ENCODE data around the gene PRR22. TPM values are rescaled to one million over a fixed set of nuclear protein-coding genes. Genes with fewer than 3 reads are reported as not detected.
"Not testable (repeated sequence)": the region's sequence is repeated elsewhere in the genome, so short reads cannot be mapped to it uniquely, and the experiment has no call there.

PRR22 gene
- total and polyA plus RNA-seq, 2 experiments from 2014 or later: 3.6 to 9.7 TPM

DNA sequence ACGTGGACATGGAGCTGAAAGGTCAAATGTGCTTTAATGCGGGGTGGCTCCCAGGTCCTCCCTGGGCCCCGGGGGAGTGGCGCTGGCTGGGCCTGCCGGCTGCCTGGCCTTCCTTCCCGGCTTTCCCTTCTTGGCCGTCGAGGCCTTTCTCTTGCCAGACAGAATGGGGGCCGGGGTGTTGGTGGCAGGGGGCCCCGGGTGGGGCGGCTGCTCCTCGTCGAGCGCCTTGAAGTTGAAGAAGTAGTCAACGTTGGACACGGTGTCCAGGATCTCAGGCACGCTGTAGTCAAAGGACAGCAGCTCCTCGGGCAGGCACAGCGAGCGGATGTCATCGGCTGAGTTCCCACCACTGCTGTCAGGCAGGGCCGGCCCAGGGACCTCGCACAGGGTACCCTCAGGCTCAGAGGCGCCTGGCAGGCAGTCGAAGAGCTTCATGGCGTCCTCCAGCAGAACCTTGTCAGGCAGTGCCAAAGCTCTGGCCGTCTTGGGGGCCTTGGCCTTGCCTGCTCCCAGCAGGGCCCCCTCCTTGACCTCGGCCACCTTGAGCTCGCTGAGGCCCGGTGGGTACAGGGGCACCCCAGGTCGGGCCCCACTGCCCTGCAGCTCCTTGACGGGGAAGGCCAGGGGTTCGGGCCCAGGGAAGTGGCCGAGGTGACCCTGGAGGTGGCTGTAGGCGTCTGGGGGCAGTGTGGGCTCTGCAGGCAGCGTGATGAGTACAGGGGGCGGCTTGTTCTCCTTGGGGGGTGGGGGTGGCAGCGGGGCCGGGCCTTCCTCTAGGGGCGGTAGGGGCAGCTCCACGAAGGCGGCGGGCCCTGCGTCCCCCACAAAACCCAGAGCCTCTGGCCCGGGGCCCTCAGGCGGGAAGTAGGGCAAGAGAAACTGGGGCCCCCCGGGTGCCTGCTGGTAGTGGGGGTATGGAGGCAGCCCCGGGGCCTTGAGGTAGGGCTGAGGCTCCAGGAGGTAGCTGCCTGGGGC, 1.3 kb downstream of the PRR22 start:
- Histone ChIP-seq H3K27ac (no peak overlapping the region), H3K9me3 (ENCODE audit: low read depth) (no peaks in the 10 kb centered on the region), H3K4me1 (ENCODE audit: low read depth) (no peaks in the 10 kb centered on the region), H3K27me3 (no peaks in the 10 kb centered on the region), H3K4me3 (no peak overlapping the region), H3K36me3 (peaks cover 8% of the 10 kb centered on the region)
- TF ChIP-seq, protein P1, sequence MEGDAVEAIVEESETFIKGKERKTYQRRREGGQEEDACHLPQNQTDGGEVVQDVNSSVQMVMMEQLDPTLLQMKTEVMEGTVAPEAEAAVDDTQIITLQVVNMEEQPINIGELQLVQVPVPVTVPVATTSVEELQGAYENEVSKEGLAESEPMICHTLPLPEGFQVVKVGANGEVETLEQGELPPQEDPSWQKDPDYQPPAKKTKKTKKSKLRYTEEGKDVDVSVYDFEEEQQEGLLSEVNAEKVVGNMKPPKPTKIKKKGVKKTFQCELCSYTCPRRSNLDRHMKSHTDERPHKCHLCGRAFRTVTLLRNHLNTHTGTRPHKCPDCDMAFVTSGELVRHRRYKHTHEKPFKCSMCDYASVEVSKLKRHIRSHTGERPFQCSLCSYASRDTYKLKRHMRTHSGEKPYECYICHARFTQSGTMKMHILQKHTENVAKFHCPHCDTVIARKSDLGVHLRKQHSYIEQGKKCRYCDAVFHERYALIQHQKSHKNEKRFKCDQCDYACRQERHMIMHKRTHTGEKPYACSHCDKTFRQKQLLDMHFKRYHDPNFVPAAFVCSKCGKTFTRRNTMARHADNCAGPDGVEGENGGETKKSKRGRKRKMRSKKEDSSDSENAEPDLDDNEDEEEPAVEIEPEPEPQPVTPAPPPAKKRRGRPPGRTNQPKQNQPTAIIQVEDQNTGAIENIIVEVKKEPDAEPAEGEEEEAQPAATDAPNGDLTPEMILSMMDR (IDR thresholded peaks at IDR 0.05; ENCODE audit: low read depth, low read length): no peak
- DNase-seq (ENCODE audit: low read depth in 1 of 2, low spot score in 1 of 2): no peak

DNA sequence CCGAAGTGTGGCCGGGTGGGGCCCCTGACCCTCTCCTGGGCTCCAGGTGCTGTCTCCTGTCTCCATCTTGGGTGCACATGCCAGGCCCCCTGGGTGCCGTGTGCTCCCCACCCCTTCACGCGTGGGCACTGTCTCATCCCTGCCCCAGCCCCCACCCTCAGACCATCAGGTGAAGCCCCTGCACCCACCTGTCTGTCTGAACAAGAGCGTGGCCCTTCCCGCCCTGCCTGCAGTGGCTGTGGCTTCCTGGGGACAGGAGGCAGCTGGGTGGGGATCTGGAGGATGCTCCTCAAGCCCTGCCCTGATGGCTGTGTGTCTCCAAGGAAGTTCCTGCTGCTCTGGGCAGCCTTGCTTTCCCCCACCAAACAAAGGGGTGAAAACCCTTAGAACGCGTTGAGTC, 2.2 kb downstream of the PRR22 start:
- no peak overlapping the region for H3K4me3 ChIP-seq
- TF ChIP-seq, protein P1 (IDR thresholded peaks at IDR 0.05; ENCODE audit: low read depth, low read length): no peak
- DNase-seq (ENCODE audit: low read depth in 1 of 2, low spot score in 1 of 2): no peak
- no peak overlapping the region for H3K27ac ChIP-seq
- H3K27me3 ChIP-seq: no peaks in the 10 kb centered on the region
- peaks cover 5% of the 10 kb centered on the region for H3K36me3 ChIP-seq
- no peaks in the 10 kb centered on the region for H3K4me1 ChIP-seq (ENCODE audit: low read depth)
- no peaks in the 10 kb centered on the region for H3K9me3 ChIP-seq (ENCODE audit: low read depth)

DNA sequence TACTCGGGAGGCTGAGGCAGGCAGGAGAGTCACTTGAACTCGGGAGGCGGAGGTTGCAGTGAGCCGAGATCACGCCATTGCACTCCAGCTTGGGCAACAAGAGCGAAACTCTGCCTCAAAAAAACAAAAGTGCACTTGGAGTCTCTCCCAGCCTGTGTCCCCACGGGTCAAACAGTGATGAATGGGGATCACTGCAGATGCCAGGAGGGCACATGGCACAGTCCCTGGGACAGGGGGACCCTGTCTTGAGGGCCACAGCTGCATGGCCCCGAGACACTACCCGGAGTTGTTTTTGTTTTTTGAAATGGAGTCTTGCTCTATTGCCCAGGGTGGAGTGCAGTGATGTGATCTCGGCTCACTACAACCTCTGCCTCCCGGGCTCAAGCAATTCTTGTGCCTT, 3.6 kb downstream of the PRR22 start:
- not testable (repeated sequence) for H3K9me3 ChIP-seq (ENCODE audit: low read depth); DNase-seq (ENCODE audit: low read depth in 1 of 2, low spot score in 1 of 2); H3K4me3 ChIP-seq; H3K36me3 ChIP-seq; H3K27me3 ChIP-seq; H3K4me1 ChIP-seq (ENCODE audit: low read depth); H3K27ac ChIP-seq

- H3K27me3 ChIP-seq: no peaks in the 10 kb centered on the region
Measured at GRCh38 chr19:5778402-5778801, 6.1 kb downstream of the PRR22 start.

DNA sequence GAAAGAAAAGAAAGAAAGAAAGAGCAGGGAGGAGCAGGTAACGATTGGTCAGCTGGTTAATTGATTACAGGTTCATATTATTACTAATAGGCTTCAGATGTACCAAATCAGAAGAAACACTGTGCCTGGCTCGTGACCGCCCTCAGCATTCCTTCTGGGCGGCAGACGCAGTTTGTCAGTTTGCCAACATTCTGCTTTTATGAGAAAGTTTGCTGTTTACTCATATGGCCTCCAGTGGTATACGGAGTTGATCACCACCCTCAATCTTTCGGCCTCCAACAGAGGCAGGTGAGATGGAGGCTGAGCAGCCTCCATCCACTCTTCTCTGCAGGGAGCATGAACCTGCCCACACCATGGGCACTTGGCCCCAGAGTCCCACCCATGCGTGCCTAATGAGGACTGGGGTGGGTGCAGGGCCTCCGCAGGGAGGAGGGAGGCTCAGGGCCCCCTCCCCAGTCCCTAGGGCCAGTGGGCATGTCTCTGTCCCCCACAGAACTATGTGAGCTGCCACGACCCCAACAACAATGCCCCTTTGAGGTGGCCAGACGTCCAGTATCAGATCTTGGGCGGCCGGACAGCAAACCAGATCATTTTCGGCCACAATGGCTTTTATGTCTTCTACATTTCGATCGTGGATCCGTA, 8.8 kb downstream of the PRR22 start:
- H3K9me3 ChIP-seq (ENCODE audit: low read depth): no peaks in the 10 kb centered on the region
- no peaks in the 10 kb centered on the region for H3K27me3 ChIP-seq
- H3K4me3 ChIP-seq: no peak overlapping the region
- no peaks in the 10 kb centered on the region for H3K4me1 ChIP-seq (ENCODE audit: low read depth)
- H3K27ac ChIP-seq: no peak overlapping the region
- no peaks in the 10 kb centered on the region for H3K36me3 ChIP-seq
- TF ChIP-seq, protein P1 (IDR thresholded peaks at IDR 0.05; ENCODE audit: low read depth, low read length): no peak
- peak in 1 of 2 donors; percentile 51 for DNase-seq (ENCODE audit: low read depth in 1 of 2, low spot score in 1 of 2)

More at GRCh38 chr19:5778402-5778801, 6.1 kb downstream of the PRR22 start:
- no peak overlapping the region for H3K4me3 ChIP-seq
- no peak overlapping the region for H3K27ac ChIP-seq
- no peaks in the 10 kb centered on the region for H3K4me1 ChIP-seq (ENCODE audit: low read depth)
- TF ChIP-seq, protein P1 (IDR thresholded peaks at IDR 0.05; ENCODE audit: low read depth, low read length): no peak
- no peak for DNase-seq (ENCODE audit: low read depth in 1 of 2, low spot score in 1 of 2)
- no peaks in the 10 kb centered on the region for H3K9me3 ChIP-seq (ENCODE audit: low read depth)
- no peaks in the 10 kb centered on the region for H3K36me3 ChIP-seq

- Histone ChIP-seq H3K27ac (no peak overlapping the region), H3K36me3 (no peaks in the 10 kb centered on the region), H3K4me3 (no peak overlapping the region), H3K9me3 (ENCODE audit: low read depth) (no peaks in the 10 kb centered on the region), H3K27me3 (no peaks in the 10 kb centered on the region), H3K4me1 (ENCODE audit: low read depth) (no peaks in the 10 kb centered on the region)
- DNase-seq (ENCODE audit: low read depth in 1 of 2, low spot score in 1 of 2): no peak
- TF ChIP-seq, protein P1 (IDR thresholded peaks at IDR 0.05; ENCODE audit: low read depth, low read length): no peak
Measured at GRCh38 chr19:5774921-5775320, 9.6 kb downstream of the PRR22 start.
